Smooth muscle cell (in vitro differentiated cells): ENCODE measurements around the gene DOC2B. TPM values are rescaled to one million over a fixed set of nuclear protein-coding genes. Genes with fewer than 3 reads are reported as not detected.

ENCODE experiments used
- DNase-seq: peaks from one replicate; lab custom pipeline; 2025; ENCODE audit not compliant: unreplicated experiment; lab: John Stamatoyannopoulos, UW
- H2AFZ ChIP-seq: fragments of 200-600 bp; sonication (generic); 2 replicates; pipeline ENCODE4 v1.6.0; 2016; ENCODE audit warnings: antibody characterized with exemption, low read depth, mild to moderate bottlenecking
- H3F3A ChIP-seq: fragments of 200-600 bp; sonication (generic); 2 replicates; pipeline ENCODE4 v1.6.0; 2017; ENCODE audit warnings: antibody characterized with exemption, low read depth
- H3K27ac ChIP-seq: fragments of 200-600 bp; sonication (generic); 2 replicates; pipeline ENCODE4 v1.5.1; 2016; ENCODE audit warnings: low read depth, mild to moderate bottlenecking
- H3K27me3 ChIP-seq: fragments of 200-600 bp; sonication (generic); 2 replicates; pipeline ENCODE4 v1.6.1; 2016; ENCODE audit warnings: low read depth, mild to moderate bottlenecking
- H3K36me3 ChIP-seq: fragments of 200-600 bp; sonication (generic); 2 replicates; pipeline ENCODE4 v1.5.1; 2016; ENCODE audit warnings: low read depth
- H3K4me1 ChIP-seq: fragments of 200-600 bp; sonication (generic); 2 replicates; pipeline ENCODE4 v1.5.1; 2016; ENCODE audit warnings: low read depth
- H3K4me2 ChIP-seq: fragments of 200-600 bp; sonication (generic); 2 replicates; pipeline ENCODE4 v1.6.0; 2016; ENCODE audit warnings: mild to moderate bottlenecking
- H3K4me3 ChIP-seq: fragments of 200-600 bp; sonication (generic); 2 replicates; pipeline ENCODE4 v1.5.1; 2016; ENCODE audit warnings: mild to moderate bottlenecking
- H3K79me2 ChIP-seq: fragments of 200-600 bp; sonication (generic); 2 replicates; pipeline ENCODE4 v1.6.0; 2016; ENCODE audit warnings: low read depth, mild to moderate bottlenecking
- H3K9ac ChIP-seq: fragments of 200-600 bp; sonication (generic); 2 replicates; pipeline ENCODE4 v1.6.0; 2016; ENCODE audit warnings: low read depth
- H3K9me3 ChIP-seq: fragments of 200-600 bp; sonication (generic); replicated peaks from 2 replicates; pipeline ENCODE4 v1.5.1; 2016; ENCODE audit warnings: low read depth
- H4K20me1 ChIP-seq: fragments of 200-600 bp; sonication (generic); 2 replicates; pipeline ENCODE4 v1.6.0; 2016; ENCODE audit warnings: low read depth
- WGBS: methylation state at CpG from one replicate; pipeline ENCODE4 v1.1.7; 2016; ENCODE audit warnings: low lambda C conversion rate; 5-methylcytosine and 5-hydroxymethylcytosine counted together
- polyA plus RNA-seq: library from polyadenylated mRNA; unstranded; fragments of >200 nt; fragmentation: Nextera tagmentation; extraction: Ambion mirVana; gene quantifications from 2 replicates; pipeline ENCODE4 v1.2.1, GENCODE V29; 2016
- total RNA-seq: library from RNA; depleted of rRNA; stranded (reverse); fragments of >200 nt; gene quantifications from 2 replicates; pipeline ENCODE4 v1.2.3, GENCODE V29; 2014
- TF ChIP-seq, protein P1 (sequence below): fragments of 200-600 bp; sonication (generic); IDR thresholded peaks from 2 replicates; pipeline ENCODE4 v1.5.1; 2017; ENCODE audit warnings: borderline replicate concordance, mild to moderate bottlenecking, antibody characterized with exemption; ENCODE audit not compliant: insufficient read depth, poor library complexity, severe bottlenecking

The DOC2B gene
- total and polyA plus RNA-seq, 2 experiments from 2014 or later = 0.24 to 0.27 TPM

DNA sequence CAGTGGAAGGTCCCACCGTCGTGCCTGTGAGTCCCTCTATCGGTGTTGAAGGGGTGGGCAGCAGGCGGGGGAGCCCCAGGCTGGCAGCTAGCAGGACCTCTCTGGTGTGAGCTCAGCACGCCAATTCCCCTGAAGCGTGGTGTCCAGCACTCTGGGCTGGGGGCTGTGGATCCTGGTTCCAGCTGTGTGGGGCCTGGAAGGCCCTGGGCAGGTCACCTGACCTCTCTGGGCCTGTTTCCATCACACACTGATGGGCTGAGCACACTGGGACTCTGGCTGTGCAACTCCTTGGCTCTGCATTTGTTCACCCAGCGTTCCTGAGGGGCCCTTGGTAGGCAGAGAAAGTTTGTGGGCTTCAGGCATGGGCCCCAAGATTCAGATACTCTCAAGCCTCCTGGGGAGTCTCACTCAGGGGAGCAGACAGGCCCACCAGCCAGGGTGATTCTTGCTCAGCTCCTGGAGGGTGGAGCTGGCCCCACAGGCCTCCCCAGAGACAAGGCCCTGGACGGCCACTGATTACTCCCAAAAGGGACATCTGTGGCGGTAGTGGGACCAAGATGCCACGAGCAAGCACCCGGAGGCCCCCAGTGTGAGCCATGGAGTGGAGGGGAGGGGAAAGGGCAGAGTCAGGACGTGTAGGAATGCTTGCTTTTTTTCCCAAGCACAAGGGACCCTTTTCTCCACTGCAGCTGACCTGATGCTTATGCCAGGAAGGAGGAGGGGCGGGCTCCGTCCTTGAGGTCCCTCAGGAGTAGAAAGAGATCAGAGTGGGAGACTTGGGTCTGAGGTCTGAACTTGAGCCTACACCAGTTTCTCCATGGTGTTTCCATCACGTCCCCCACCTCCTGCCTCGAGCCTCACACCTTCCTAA, 35.5 kb downstream of the DOC2B start:
- H3K36me3 ChIP-seq = no peaks in the 10 kb centered on the region
- no peaks in the 10 kb centered on the region for H3K9me3 ChIP-seq
- no peaks in the 10 kb centered on the region for H3K4me1 ChIP-seq
- WGBS = 84% methylated on average over 15 of the region's 16 CpGs
- no peaks in the 10 kb centered on the region for H3F3A ChIP-seq
- no peak overlapping the region for H2AFZ ChIP-seq
- no peak overlapping the region for H3K9ac ChIP-seq
- no peaks in the 10 kb centered on the region for H4K20me1 ChIP-seq
- no peak overlapping the region for H3K27ac ChIP-seq
- no peaks in the 10 kb centered on the region for H3K79me2 ChIP-seq
- DNase-seq = no peak
- H3K4me3 ChIP-seq = no peak overlapping the region
- no peak overlapping the region for H3K4me2 ChIP-seq
- H3K27me3 ChIP-seq = peaks cover 10% of the 10 kb centered on the region
- TF ChIP-seq, protein P1, sequence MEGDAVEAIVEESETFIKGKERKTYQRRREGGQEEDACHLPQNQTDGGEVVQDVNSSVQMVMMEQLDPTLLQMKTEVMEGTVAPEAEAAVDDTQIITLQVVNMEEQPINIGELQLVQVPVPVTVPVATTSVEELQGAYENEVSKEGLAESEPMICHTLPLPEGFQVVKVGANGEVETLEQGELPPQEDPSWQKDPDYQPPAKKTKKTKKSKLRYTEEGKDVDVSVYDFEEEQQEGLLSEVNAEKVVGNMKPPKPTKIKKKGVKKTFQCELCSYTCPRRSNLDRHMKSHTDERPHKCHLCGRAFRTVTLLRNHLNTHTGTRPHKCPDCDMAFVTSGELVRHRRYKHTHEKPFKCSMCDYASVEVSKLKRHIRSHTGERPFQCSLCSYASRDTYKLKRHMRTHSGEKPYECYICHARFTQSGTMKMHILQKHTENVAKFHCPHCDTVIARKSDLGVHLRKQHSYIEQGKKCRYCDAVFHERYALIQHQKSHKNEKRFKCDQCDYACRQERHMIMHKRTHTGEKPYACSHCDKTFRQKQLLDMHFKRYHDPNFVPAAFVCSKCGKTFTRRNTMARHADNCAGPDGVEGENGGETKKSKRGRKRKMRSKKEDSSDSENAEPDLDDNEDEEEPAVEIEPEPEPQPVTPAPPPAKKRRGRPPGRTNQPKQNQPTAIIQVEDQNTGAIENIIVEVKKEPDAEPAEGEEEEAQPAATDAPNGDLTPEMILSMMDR = no peak

GRCh38 chr17:144936-145670, 36.3 kb downstream of the DOC2B start:
- Histone ChIP-seq H3K9me3 (no peaks in the 10 kb centered on the region), H3K27ac (no peak overlapping the region), H3K4me3 (no peak overlapping the region), H3K27me3 (peaks cover 10% of the 10 kb centered on the region), H3K9ac (no peak overlapping the region), H4K20me1 (no peaks in the 10 kb centered on the region), H3F3A (no peaks in the 10 kb centered on the region), H3K79me2 (no peaks in the 10 kb centered on the region), H3K4me2 (no peak overlapping the region), H3K4me1 (no peaks in the 10 kb centered on the region), H3K36me3 (no peaks in the 10 kb centered on the region), H2AFZ (no peak overlapping the region)
- no peak for DNase-seq
- TF ChIP-seq, protein P1 = no peak
- 87% methylated on average over 7 of the region's 7 CpGs for WGBS

GRCh38 chr17:143785-144281, 37.6 kb downstream of the DOC2B start:
- H4K20me1 ChIP-seq = no peaks in the 10 kb centered on the region
- no peaks in the 10 kb centered on the region for H3K9me3 ChIP-seq
- no peak overlapping the region for H3K4me3 ChIP-seq
- WGBS = 6% methylated on average over 35 of the region's 44 CpGs
- TF ChIP-seq, protein P1 = peak; percentile 74
- DNase-seq = peak; percentile 76
- no peaks in the 10 kb centered on the region for H3F3A ChIP-seq
- peaks cover 10% of the 10 kb centered on the region for H3K27me3 ChIP-seq
- H3K4me1 ChIP-seq = no peaks in the 10 kb centered on the region
- H2AFZ ChIP-seq = no peak overlapping the region
- no peak overlapping the region for H3K9ac ChIP-seq
- peak overlapping the region; percentile 77 for H3K4me2 ChIP-seq
- no peak overlapping the region for H3K27ac ChIP-seq
- no peaks in the 10 kb centered on the region for H3K36me3 ChIP-seq
- H3K79me2 ChIP-seq = no peaks in the 10 kb centered on the region
